ENCODE measurements around the gene HMGN4. TPM values are rescaled to one million over a fixed set of nuclear protein-coding genes. Genes with fewer than 3 reads are reported as not detected.

The HMGN4 gene
- total and polyA plus RNA-seq, 9 of the 15 experiments (the other 6 are each of a cell fraction or from before 2014, with no cell fraction given), result 35.4 to 134 (median 94.1) TPM

DNA sequence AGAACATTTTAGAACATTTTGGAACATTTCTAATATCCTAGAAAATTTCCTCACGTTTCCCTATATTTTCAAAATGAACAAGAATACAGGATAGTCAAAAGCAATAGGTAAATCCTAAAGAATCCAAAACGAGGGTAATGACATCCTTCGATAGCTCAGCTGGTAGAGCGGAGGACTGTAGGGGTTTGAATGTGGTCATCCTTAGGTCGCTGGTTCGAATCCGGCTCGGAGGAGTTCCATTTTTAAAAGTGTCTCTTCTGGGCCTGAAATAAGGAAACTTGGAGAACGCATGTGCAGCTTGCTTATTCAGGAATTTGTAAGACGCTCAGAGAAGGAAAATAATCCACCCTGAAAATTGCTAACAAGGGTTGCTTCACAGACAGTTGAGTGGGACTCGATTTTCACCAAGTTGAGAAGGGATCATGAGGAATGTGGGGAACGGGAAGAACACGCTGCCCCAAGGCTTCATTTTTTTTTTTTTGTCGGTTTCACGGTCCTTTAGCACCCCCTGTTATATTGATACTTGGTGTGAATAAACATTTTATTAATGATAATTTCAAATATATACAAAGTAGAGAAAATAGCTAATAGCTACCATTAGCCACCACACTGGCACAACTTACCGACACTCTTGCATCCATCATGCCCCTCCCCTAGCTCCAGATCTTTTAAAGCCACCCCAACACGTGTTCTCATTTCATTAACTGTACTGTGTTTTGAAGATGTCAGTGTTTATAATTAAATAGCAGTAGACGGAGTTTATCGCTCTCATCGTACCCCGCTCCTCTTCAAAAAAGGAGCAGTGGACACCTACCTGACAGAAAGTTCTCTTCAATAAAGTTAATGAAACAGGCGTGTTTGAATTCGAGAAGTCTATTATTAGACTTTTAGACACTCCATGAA lies 56.8 kb downstream of the HMGN4 start (continued):
- no peak for TF ChIP-seq ESRRB (CRISPR knock-in tag; IDR thresholded peaks at IDR 0.05; ENCODE audit: borderline replicate concordance)
- 0 out of 2 replicates have a peak, but pooled peaks have one; percentile 40 for TF ChIP-seq ARID3A (IDR thresholded peaks at IDR 0.05; ENCODE audit: borderline replicate concordance, low read depth, low read length)
- TF ChIP-seq, protein P1, sequence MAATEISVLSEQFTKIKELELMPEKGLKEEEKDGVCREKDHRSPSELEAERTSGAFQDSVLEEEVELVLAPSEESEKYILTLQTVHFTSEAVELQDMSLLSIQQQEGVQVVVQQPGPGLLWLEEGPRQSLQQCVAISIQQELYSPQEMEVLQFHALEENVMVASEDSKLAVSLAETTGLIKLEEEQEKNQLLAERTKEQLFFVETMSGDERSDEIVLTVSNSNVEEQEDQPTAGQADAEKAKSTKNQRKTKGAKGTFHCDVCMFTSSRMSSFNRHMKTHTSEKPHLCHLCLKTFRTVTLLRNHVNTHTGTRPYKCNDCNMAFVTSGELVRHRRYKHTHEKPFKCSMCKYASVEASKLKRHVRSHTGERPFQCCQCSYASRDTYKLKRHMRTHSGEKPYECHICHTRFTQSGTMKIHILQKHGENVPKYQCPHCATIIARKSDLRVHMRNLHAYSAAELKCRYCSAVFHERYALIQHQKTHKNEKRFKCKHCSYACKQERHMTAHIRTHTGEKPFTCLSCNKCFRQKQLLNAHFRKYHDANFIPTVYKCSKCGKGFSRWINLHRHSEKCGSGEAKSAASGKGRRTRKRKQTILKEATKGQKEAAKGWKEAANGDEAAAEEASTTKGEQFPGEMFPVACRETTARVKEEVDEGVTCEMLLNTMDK (IDR thresholded peaks at IDR 0.05; ENCODE audit: borderline replicate concordance, insufficient read depth, low read depth, low read length, poor library complexity, severe bottlenecking), result no peak
- TF ChIP-seq MCM7 (IDR thresholded peaks at IDR 0.05), result no peak
- peak; percentile 39; the same call in 1 of the 2 replicates for TF ChIP-seq SMAD4 (CRISPR knock-in tag; conservative IDR thresholded peaks at IDR 0.05)
- no peak for TF ChIP-seq PHB2 (IDR thresholded peaks at IDR 0.05; ENCODE audit: low read depth)
- no peak for TF ChIP-seq IRF2 (CRISPR knock-in tag; IDR thresholded peaks at IDR 0.05)
- TF ChIP-seq SRSF7 (optimal IDR thresholded peaks at IDR 0.05; ENCODE audit: low read depth, low read length), result no peak
- TF ChIP-seq IFI16 (CRISPR knock-in tag; IDR thresholded peaks at IDR 0.05), result no peak
- no peak for TF ChIP-seq ZNF512 (tag; IDR thresholded peaks at IDR 0.05)
- TF ChIP-seq STAG1 (CRISPR knock-in tag; IDR thresholded peaks at IDR 0.05; ENCODE audit: borderline replicate concordance), result no peak
- peak; percentile 22; the same call in 1 of the 2 replicates for TF ChIP-seq MTA3 (IDR thresholded peaks at IDR 0.05; ENCODE audit: borderline replicate concordance)
- no peak for TF ChIP-seq ZNF263 (CRISPR knock-in tag; IDR thresholded peaks at IDR 0.05; ENCODE audit: borderline replicate concordance)
- TF ChIP-seq ZBTB12 (CRISPR knock-in tag; IDR thresholded peaks at IDR 0.05), result no peak
- peak; percentile 33; the same call in 1 of the 2 replicates for TF ChIP-seq ZNF584 (CRISPR knock-in tag; IDR thresholded peaks at IDR 0.05; ENCODE audit: low read depth)
- no peak for TF ChIP-seq ASH1L (IDR thresholded peaks at IDR 0.05; ENCODE audit: borderline replicate concordance, low read depth, partially characterized antibody)
- no peak for TF ChIP-seq RBM14 (IDR thresholded peaks at IDR 0.05; ENCODE audit: borderline replicate concordance, insufficient read depth, low read depth, low read length)
- TF ChIP-seq ZBTB8A (IDR thresholded peaks at IDR 0.05; ENCODE audit: partially characterized antibody), result peak; percentile 73

Data from K562 (cell line).